GM18519 (cell line): Measurements from ENCODE around the gene SMYD2.

ENCODE experiments used
- ATAC-seq: cut with Tn5 transposase; IDR thresholded peaks from one replicate; pipeline ENCODE4 v1.9.1; 2021; ENCODE audit warnings: mild to moderate bottlenecking, moderate library complexity; ENCODE audit not compliant: unreplicated experiment, low FRiP score

The SMYD2 gene

GRCh38 chr1:214384373-214385079 lies 103.6 kb downstream of the SMYD2 start:
- ATAC-seq: no peak

- ATAC-seq: no peak
Measured at GRCh38 chr1:214385428-214385827, 104.5 kb downstream of the SMYD2 start.

GRCh38 chr1:214386333-214386732 lies 105.4 kb downstream of the SMYD2 start:
- ATAC-seq: no peak
